RWPE1 (cell line): Measurements from ENCODE around the gene PTPN5.

Experiments
- CTCF ChIA-PET: fragments of 350-600 bp; sonication (Branson Sonifier 250); formaldehyde crosslinking; extraction: SDS; loops from one replicate; lab custom pipeline; 2021; lab: Yijun Ruan, JAX
- POLR2A ChIA-PET: fragments of 400-600 bp; formaldehyde crosslinking; extraction: SDS; loops from one replicate; lab custom pipeline; 2020; ENCODE audit warnings: antibody characterized with exemption; ENCODE audit not compliant: low non-redundant PET; lab: Yijun Ruan, JAX
- DNase-seq: peaks from one replicate; pipeline ENCODE4 v3.0.0; 2012; ENCODE audit warnings: low spot score
- H3K27ac ChIP-seq: fragments of 450-650 bp; 2 replicates; pipeline ENCODE4 v1.5.1; 2017
- CTCF ChIP-seq: fragments of 450-650 bp; conservative IDR thresholded peaks from 2 replicates; pipeline ENCODE4 v1.5.1; 2017; ENCODE audit warnings: low read depth, mild to moderate bottlenecking

PTPN5 gene

GRCh38 chr11:18704698-18705097, 86.9 kb downstream of the PTPN5 start:
- no peak overlapping the region for H3K27ac ChIP-seq
- no peak for DNase-seq
- ChIA-PET CTCF (interaction anchor here (0.9 kb wide), 1 partner anchor 23 kb away, joined by 5 read pairs; no protein-coding TSS in a partner anchor), POLR2A (no interaction called here)
- TF ChIP-seq CTCF = no peak

GRCh38 chr11:18704045-18704645, 87.5 kb downstream of the PTPN5 start:
- H3K27ac ChIP-seq = no peak overlapping the region
- no peak for TF ChIP-seq CTCF
- ChIA-PET CTCF (interaction anchor here (0.7 kb wide), 1 partner anchor 9 kb away, joined by 3 read pairs; no protein-coding TSS in a partner anchor), POLR2A (no interaction called here)
- no peak for DNase-seq

- POLR2A ChIA-PET = no interaction called here
- no peak overlapping the region for H3K27ac ChIP-seq
- CTCF ChIA-PET = interaction anchor here (0.6 to 0.7 kb wide), 2 partner anchors 8 to 450 kb away, joined by 3 read pairs; no protein-coding TSS in a partner anchor
- DNase-seq = no peak
- TF ChIP-seq CTCF = no peak
Observed at GRCh38 chr11:18703001-18703763, 88.4 kb downstream of the PTPN5 start.

GRCh38 chr11:18701614-18702216, 89.9 kb downstream of the PTPN5 start:
- no peak for TF ChIP-seq CTCF
- CTCF ChIA-PET = no interaction called here

GRCh38 chr11:18700872-18701271, 90.7 kb downstream of the PTPN5 start:
- POLR2A ChIA-PET = interaction anchor here (0.5 kb wide), 1 partner anchor 41 kb away, joined by 3 read pairs; no protein-coding TSS in a partner anchor
- no peak overlapping the region for H3K27ac ChIP-seq
- TF ChIP-seq CTCF = no peak
- CTCF ChIA-PET = no interaction called here
- no peak for DNase-seq

More at GRCh38 chr11:18701614-18702216, 89.9 kb downstream of the PTPN5 start:
- POLR2A ChIA-PET = no interaction called here
- DNase-seq = no peak
- H3K27ac ChIP-seq = no peak overlapping the region

- POLR2A ChIA-PET = interaction anchor here (0.5 kb wide), 1 partner anchor 41 kb away, joined by 3 read pairs; no protein-coding TSS in a partner anchor
- no peak for DNase-seq
Observed at GRCh38 chr11:18700375-18700774, 91.2 kb downstream of the PTPN5 start.

More at GRCh38 chr11:18700375-18700774, 91.2 kb downstream of the PTPN5 start:
- no peak for TF ChIP-seq CTCF
- CTCF ChIA-PET = interaction anchor here (0.5 kb wide), 1 partner anchor 18 kb away, joined by 3 read pairs; no protein-coding TSS in a partner anchor
- H3K27ac ChIP-seq = no peak overlapping the region
